Endothelial cell of umbilical vein (primary cell): ENCODE measurements around the gene PIK3R6. TPM values are rescaled to one million over a fixed set of nuclear protein-coding genes. Genes with fewer than 3 reads are reported as not detected.

ENCODE experiments used
- BruUV-seq: library from RNA; stranded (reverse); fragments of 400-500 nt; replicated peaks from 2 replicates; lab custom pipeline; 2021; lab: Mats Ljungman, UMichigan
- CTCF ChIA-PET: fragments of 300-600, 350-600 bp; sonication (Branson Sonifier 250); formaldehyde crosslinking; loops from one replicate; lab custom pipeline; 2021; ENCODE audit warnings: antibody characterized with exemption, inconsistent platforms; lab: Charles Lee
- POLR2A ChIA-PET: fragments of 300-600, 350-600 bp; sonication (Branson Sonifier 250); formaldehyde crosslinking; loops from one replicate; lab custom pipeline; 2021; ENCODE audit warnings: antibody characterized with exemption, inconsistent platforms; lab: Charles Lee
- DNase-seq: peaks from one replicate; pipeline ENCODE4 v3.0.0-alpha.2; 2011; ENCODE audit warnings: low read depth, low spot score
- FAIRE-seq: peaks from 2 replicates; lab custom pipeline; 2011; peaks lifted over from hg19 to GRCh38; lab: Jason Lieb, UNC
- H2AFZ ChIP-seq: 2 replicates; pipeline ENCODE4 v1.6.0; 2012; ENCODE audit warnings: low read depth, low read length, control low read depth, inconsistent platforms
- H3K27ac ChIP-seq: 2 replicates; pipeline ENCODE4 v1.5.1; 2011; ENCODE audit warnings: low read depth, mild to moderate bottlenecking, control low read depth, low read length, moderate library complexity; ENCODE audit not compliant: insufficient read depth
- H3K27me3 ChIP-seq, 2 experiments: 2 replicates each; pipeline versions ENCODE4 v1.6.0 to v1.6.1; 2011; ENCODE audit warnings: low read length in 2 of 2, mixed read lengths in 1 of 2; ENCODE audit not compliant: control insufficient read depth in 2 of 2, insufficient read depth in 2 of 2
- H3K36me3 ChIP-seq, 2 experiments: 2 replicates in 1 of 2; 3 replicates in 1 of 2; pipeline ENCODE4 v1.5.1; 2011; ENCODE audit warnings: low read length in 2 of 2, mild to moderate bottlenecking in 1 of 2, moderate library complexity in 1 of 2; ENCODE audit not compliant: control insufficient read depth in 2 of 2, insufficient read depth in 2 of 2; ENCODE audit errors: extremely low read depth in 1 of 2
- H3K4me1 ChIP-seq: 3 replicates; pipeline ENCODE4 v1.5.1; 2011; ENCODE audit warnings: mild to moderate bottlenecking, low read length; ENCODE audit not compliant: control insufficient read depth, insufficient read depth; ENCODE audit errors: extremely low read depth
- H3K4me2 ChIP-seq: 2 replicates; pipeline ENCODE4 v1.6.1; 2011; ENCODE audit warnings: low read length, control low read depth, mixed read lengths; ENCODE audit not compliant: insufficient read depth
- H3K4me3 ChIP-seq, 3 experiments: fragments of 200-600 bp in 1 of 3; sonication (generic), shearing (Covaris generic) in 1 of 3; replicated peaks in 1 of 3; 2 replicates each; pipeline ENCODE4 v1.5.1; 2011 to 2016; ENCODE audit warnings: control low read depth in 3 of 3, low read length in 3 of 3, mild to moderate bottlenecking in 2 of 3, inconsistent platforms in 1 of 3, low read depth in 1 of 3, moderate library complexity in 1 of 3; ENCODE audit not compliant: insufficient read depth in 1 of 3
- H3K79me2 ChIP-seq: 2 replicates; pipeline ENCODE4 v1.6.0; 2012; ENCODE audit warnings: low read length, inconsistent platforms; ENCODE audit not compliant: control insufficient read depth, insufficient read depth
- H3K9ac ChIP-seq: replicated peaks from 2 replicates; pipeline ENCODE3; 2011; ENCODE audit warnings: low read length, control low read depth; ENCODE audit not compliant: insufficient read depth; ENCODE audit errors: extremely low read depth
- H3K9me1 ChIP-seq: replicated peaks from 3 replicates; pipeline ENCODE4 v1.6.0; 2011; ENCODE audit warnings: mild to moderate bottlenecking, low read length; ENCODE audit not compliant: control insufficient read depth, insufficient read depth; ENCODE audit errors: extremely low read depth
- H3K9me3 ChIP-seq: replicated peaks from 2 replicates; pipeline ENCODE4 v1.5.1; 2012; ENCODE audit warnings: low read length, inconsistent platforms; ENCODE audit not compliant: control insufficient read depth, insufficient read depth
- H4K20me1 ChIP-seq: replicated peaks from 2 replicates; pipeline ENCODE3; 2011; ENCODE audit warnings: mild to moderate bottlenecking, low read length; ENCODE audit not compliant: control insufficient read depth, insufficient read depth; ENCODE audit errors: extremely low read depth
- EZH2 ChIP-seq: IDR thresholded peaks from 2 replicates; pipeline ENCODE4 v1.6.1; 2012; ENCODE audit warnings: borderline replicate concordance, low read depth, mild to moderate bottlenecking, moderate library complexity, low read length, inconsistent platforms; ENCODE audit not compliant: severe bottlenecking
- FOS ChIP-seq: IDR thresholded peaks from 2 replicates; pipeline ENCODE4 v1.6.1; 2011; ENCODE audit warnings: mild to moderate bottlenecking, low read length, moderate library complexity, borderline replicate concordance; ENCODE audit not compliant: insufficient read depth
- GATA2 ChIP-seq: IDR thresholded peaks from 2 replicates; pipeline ENCODE4 v1.7.0; 2011; ENCODE audit warnings: low read depth, mild to moderate bottlenecking, moderate library complexity, mixed read lengths, low read length; ENCODE audit not compliant: insufficient read length, insufficient read depth
- JUN ChIP-seq: IDR thresholded peaks from 2 replicates; pipeline ENCODE4 v1.6.1; 2011; ENCODE audit warnings: borderline replicate concordance, low read depth; ENCODE audit not compliant: insufficient read length, insufficient read depth
- MYC ChIP-seq: IDR thresholded peaks from one replicate; pipeline ENCODE4 v1.6.1; 2011; ENCODE audit warnings: mild to moderate bottlenecking, low read depth, low read length
- POLR2A ChIP-seq: IDR thresholded peaks from 2 replicates; pipeline ENCODE4 v1.6.1; 2012; ENCODE audit warnings: low read depth, mild to moderate bottlenecking, control low read depth, low read length
- POLR2AphosphoS5 ChIP-seq: IDR thresholded peaks from 2 replicates; pipeline ENCODE4 v1.6.1; 2012; ENCODE audit warnings: low read depth, mild to moderate bottlenecking, control low read depth, low read length, moderate library complexity; ENCODE audit not compliant: insufficient read depth
- dilution Hi-C: fragments of 300-500 bp; cut with MboI; formaldehyde crosslinking; loops from one replicate; pipeline ENCODE4 v1.15.0; 2019; ENCODE audit warnings: low sequenced_read_pairs; ENCODE audit not compliant: extremely low pct_ligation_motif_present
- intact Hi-C: fragments of 100-400 bp; cut with micrococcal nuclease; formaldehyde crosslinking; loops from one replicate; pipeline ENCODE4 v1.10.0; 2022
- polyA plus RNA-seq, 4 experiments: library from polyadenylated mRNA; depleted of rRNA in 3 of 4; stranded (reverse) in 3 of 4; unstranded in 1 of 4; fragments of >200 nt; gene quantifications; 2 replicates each; pipeline versions ENCODE4 v1.2.1 to v1.2.3, GENCODE V29; 2011 to 2012; ENCODE audit warnings: missing spikeins in 1 of 4
- total RNA-seq: library from RNA; stranded (reverse); gene quantifications from 2 replicates; pipeline ENCODE4 v1.2.3, GENCODE V29; 2021
- TF ChIP-seq, protein P1 (sequence below), 2 donors: IDR thresholded peaks; 1 replicate in 1 of 2; 2 replicates in 1 of 2; pipeline ENCODE4 v1.5.1; 2011; ENCODE audit warnings: low read length in 2 of 2, mild to moderate bottlenecking in 2 of 2, moderate library complexity in 2 of 2, control low read depth in 1 of 2, inconsistent platforms in 1 of 2, low read depth in 1 of 2; ENCODE audit not compliant: insufficient read depth in 1 of 2; ENCODE audit errors: extremely low read depth in 1 of 2
- TF ChIP-seq, protein P2 (sequence below): IDR thresholded peaks from 2 replicates; pipeline ENCODE4 v1.6.1; 2011; ENCODE audit not compliant: insufficient read depth, insufficient read length

Gene PIK3R6
- total and polyA plus RNA-seq, 2 donors (not counting 3 experiments of a cell fraction or from before 2014, with no cell fraction given), result not detected

DNA sequence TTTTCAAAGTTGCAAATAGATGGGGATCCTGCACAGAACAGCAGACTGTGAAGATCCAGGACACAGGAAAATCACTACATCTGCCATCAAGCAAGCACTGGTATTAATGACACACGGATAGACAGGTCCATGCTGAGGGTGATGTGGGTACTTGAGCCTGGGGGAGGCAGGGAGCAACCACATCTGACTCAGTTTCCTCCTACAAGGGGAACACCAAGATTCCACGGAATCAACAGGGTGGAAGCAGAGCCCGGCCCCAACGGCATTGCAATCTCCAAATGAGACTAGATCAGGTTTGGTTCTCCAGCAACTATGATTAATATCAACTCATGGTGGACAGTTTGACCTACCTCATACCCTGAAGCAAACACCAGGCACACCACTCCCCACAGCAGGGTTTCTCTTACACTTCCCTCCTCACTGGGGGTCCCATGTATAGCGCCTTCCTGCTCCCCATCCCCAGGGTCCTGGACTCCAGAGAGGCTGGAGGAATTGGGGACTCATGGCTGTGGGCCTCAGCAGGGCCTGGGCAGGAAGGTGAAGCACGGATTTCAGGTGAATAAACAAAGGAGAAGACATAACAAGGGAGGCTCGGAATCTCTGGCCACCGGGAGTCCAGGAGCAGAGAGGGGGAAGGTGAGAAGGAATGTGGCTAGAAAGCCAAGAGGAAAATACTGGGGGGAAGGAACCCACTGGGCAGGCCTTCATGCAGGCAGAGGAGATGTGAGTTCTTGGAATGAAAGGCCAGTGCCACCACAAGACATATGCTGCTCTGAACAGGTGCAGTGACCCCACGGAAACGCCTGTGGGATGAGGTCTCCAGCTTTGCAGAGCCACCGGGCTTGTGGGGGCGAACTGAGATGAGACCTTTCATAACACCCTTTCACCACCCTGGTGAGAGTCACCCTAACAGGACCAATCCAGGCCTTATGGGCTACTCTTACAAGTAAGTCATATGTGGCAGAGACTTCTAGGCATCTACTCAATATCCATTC, 29.5 kb upstream of the PIK3R6 start:
- Histone ChIP-seq H4K20me1 (no peaks in the 10 kb centered on the region), H3K4me3 (no peak overlapping the region), H3K4me2 (no peak overlapping the region), H3K79me2 (no peaks in the 10 kb centered on the region), H3K9ac (no peak overlapping the region), H3K4me1 (no peaks in the 10 kb centered on the region), H3K9me3 (no peaks in the 10 kb centered on the region), H3K27ac (no peak overlapping the region), H3K36me3 (no peaks in the 10 kb centered on the region), H3K27me3 (no peaks in the 10 kb centered on the region), H3K9me1 (no peaks in the 10 kb centered on the region), H2AFZ (no peak overlapping the region)
- ChIA-PET POLR2A (no interaction called here), CTCF (interaction anchor here (1.7 to 1.8 kb wide), 2 partner anchors 15 to 836 kb away, joined by 3 to 9 read pairs; no protein-coding TSS in a partner anchor)
- DNase-seq (no peak), FAIRE-seq (no peak)
- no peak for TF ChIP-seq EZH2
- TF ChIP-seq GATA2, result no peak
- no TSS peak for BruUV-seq
- dilution Hi-C loops (no loop called here), intact Hi-C loops (loop anchor here (10.0 kb wide), 1 partner anchor 628 kb away; no protein-coding TSS in a partner anchor)

DNA sequence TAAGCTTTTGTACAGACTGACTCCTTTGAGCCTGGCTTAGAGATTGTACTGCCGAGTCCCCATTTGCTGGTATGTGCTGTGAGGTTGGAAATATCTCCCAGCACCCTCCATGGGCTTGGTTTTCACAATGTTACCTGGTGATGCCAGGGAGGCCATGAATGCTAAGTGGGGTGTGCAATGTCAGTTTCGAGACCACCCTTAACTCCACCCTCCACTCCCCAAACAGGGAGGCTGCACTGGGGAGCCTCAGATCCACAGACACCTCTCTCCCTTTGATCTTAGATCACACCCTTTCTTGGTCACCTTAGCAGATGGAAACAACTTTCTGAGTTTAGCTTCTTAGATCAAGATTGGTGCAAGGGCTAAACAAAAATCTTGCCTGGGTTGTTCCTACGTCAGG, 28.6 kb upstream of the PIK3R6 start:
- TF ChIP-seq POLR2AphosphoS5 (no peak), FOS (no peak), POLR2A (no peak), JUN (no peak), EZH2 (no peak), GATA2 (no peak), MYC (no peak)
- TF ChIP-seq, protein P1, sequence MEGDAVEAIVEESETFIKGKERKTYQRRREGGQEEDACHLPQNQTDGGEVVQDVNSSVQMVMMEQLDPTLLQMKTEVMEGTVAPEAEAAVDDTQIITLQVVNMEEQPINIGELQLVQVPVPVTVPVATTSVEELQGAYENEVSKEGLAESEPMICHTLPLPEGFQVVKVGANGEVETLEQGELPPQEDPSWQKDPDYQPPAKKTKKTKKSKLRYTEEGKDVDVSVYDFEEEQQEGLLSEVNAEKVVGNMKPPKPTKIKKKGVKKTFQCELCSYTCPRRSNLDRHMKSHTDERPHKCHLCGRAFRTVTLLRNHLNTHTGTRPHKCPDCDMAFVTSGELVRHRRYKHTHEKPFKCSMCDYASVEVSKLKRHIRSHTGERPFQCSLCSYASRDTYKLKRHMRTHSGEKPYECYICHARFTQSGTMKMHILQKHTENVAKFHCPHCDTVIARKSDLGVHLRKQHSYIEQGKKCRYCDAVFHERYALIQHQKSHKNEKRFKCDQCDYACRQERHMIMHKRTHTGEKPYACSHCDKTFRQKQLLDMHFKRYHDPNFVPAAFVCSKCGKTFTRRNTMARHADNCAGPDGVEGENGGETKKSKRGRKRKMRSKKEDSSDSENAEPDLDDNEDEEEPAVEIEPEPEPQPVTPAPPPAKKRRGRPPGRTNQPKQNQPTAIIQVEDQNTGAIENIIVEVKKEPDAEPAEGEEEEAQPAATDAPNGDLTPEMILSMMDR (IDR thresholded peaks at IDR 0.05; ENCODE audit: extremely low read depth in 1 of 2, insufficient read depth in 1 of 2, low read depth in 1 of 2, low read length in 2 of 2), result no peak
- TF ChIP-seq, protein P2, sequence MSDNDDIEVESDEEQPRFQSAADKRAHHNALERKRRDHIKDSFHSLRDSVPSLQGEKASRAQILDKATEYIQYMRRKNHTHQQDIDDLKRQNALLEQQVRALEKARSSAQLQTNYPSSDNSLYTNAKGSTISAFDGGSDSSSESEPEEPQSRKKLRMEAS, result no peak
- DNase-seq (no peak), FAIRE-seq (no peak)
- dilution Hi-C loops (no loop called here), intact Hi-C loops (loop anchor here (10.0 kb wide), 1 partner anchor 629 kb away; no protein-coding TSS in a partner anchor)
- no peak overlapping the region for H3K9ac ChIP-seq
- POLR2A ChIA-PET, result no interaction called here
- H2AFZ ChIP-seq, result no peak overlapping the region
- no peaks in the 10 kb centered on the region for H3K9me1 ChIP-seq
- H3K27ac ChIP-seq, result no peak overlapping the region
- no peak overlapping the region for H3K4me2 ChIP-seq
- no peaks in the 10 kb centered on the region for H3K79me2 ChIP-seq
- H3K9me3 ChIP-seq, result no peaks in the 10 kb centered on the region
- no peaks in the 10 kb centered on the region for H3K27me3 ChIP-seq
- no peaks in the 10 kb centered on the region for H3K4me1 ChIP-seq
- no peaks in the 10 kb centered on the region for H3K36me3 ChIP-seq
- CTCF ChIA-PET, result interaction anchor here (1.1 to 1.8 kb wide), 4 partner anchors 16 to 835 kb away, joined by 3 to 9 read pairs (median 3); no protein-coding TSS in a partner anchor
- H3K4me3 ChIP-seq, result no peak overlapping the region
- no TSS peak for BruUV-seq
- no peaks in the 10 kb centered on the region for H4K20me1 ChIP-seq
